Measurements from ENCODE around the gene IRX3. TPM values are rescaled to one million over a fixed set of nuclear protein-coding genes. Genes with fewer than 3 reads are reported as not detected.

Gene IRX3
- total and polyA plus RNA-seq, 2 of the 8 experiments (the other 6 are each of a cell fraction or from before 2014, with no cell fraction given) = 0.50 to 1.6 TPM

GRCh38 chr16:54289242-54289944, 2.8 kb upstream of the IRX3 start (continued):
- TF ChIP-seq, protein P1, sequence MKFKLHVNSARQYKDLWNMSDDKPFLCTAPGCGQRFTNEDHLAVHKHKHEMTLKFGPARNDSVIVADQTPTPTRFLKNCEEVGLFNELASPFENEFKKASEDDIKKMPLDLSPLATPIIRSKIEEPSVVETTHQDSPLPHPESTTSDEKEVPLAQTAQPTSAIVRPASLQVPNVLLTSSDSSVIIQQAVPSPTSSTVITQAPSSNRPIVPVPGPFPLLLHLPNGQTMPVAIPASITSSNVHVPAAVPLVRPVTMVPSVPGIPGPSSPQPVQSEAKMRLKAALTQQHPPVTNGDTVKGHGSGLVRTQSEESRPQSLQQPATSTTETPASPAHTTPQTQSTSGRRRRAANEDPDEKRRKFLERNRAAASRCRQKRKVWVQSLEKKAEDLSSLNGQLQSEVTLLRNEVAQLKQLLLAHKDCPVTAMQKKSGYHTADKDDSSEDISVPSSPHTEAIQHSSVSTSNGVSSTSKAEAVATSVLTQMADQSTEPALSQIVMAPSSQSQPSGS (IDR thresholded peaks at IDR 0.05; ENCODE audit: low read length) = no peak
- no peak for TF ChIP-seq JUN (IDR thresholded peaks at IDR 0.05; ENCODE audit: low read depth, low read length)
- no peak for TF ChIP-seq POLR2AphosphoS5 (IDR thresholded peaks at IDR 0.05; ENCODE audit: low read depth, low read length)
- no peak; the same call in 1 of the 2 replicates for TF ChIP-seq CBX8 (IDR thresholded peaks at IDR 0.05; ENCODE audit: borderline replicate concordance, low read depth, low read length)
- no peak for TF ChIP-seq YY1 (IDR thresholded peaks at IDR 0.05; ENCODE audit: low read depth, low read length)
- no peak for TF ChIP-seq RXRA (IDR thresholded peaks at IDR 0.05; ENCODE audit: insufficient read depth, low read depth, low read length)
- TF ChIP-seq, protein P2, sequence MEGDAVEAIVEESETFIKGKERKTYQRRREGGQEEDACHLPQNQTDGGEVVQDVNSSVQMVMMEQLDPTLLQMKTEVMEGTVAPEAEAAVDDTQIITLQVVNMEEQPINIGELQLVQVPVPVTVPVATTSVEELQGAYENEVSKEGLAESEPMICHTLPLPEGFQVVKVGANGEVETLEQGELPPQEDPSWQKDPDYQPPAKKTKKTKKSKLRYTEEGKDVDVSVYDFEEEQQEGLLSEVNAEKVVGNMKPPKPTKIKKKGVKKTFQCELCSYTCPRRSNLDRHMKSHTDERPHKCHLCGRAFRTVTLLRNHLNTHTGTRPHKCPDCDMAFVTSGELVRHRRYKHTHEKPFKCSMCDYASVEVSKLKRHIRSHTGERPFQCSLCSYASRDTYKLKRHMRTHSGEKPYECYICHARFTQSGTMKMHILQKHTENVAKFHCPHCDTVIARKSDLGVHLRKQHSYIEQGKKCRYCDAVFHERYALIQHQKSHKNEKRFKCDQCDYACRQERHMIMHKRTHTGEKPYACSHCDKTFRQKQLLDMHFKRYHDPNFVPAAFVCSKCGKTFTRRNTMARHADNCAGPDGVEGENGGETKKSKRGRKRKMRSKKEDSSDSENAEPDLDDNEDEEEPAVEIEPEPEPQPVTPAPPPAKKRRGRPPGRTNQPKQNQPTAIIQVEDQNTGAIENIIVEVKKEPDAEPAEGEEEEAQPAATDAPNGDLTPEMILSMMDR (IDR thresholded peaks at IDR 0.05; ENCODE audit: control extremely low read depth in 1 of 3, insufficient read depth in 1 of 3, low read depth in 1 of 3, low read length in 3 of 3) = no peak
- no peak for TF ChIP-seq ZNF274 (IDR thresholded peaks at IDR 0.05; ENCODE audit: borderline replicate concordance, extremely low read depth, low read length)
- TF ChIP-seq SP4 (IDR thresholded peaks at IDR 0.05; ENCODE audit: low read length) = no peak
- no peak for TF ChIP-seq KDM4A (IDR thresholded peaks at IDR 0.05; ENCODE audit: low read depth, low read length, severe bottlenecking)

All from H1 (cell line).